Thoracic aorta (tissue), 2 donors: ENCODE measurements around the gene ZMIZ1. TPM values are rescaled to one million over a fixed set of nuclear protein-coding genes. Genes with fewer than 3 reads are reported as not detected.

Experiments used
- ATAC-seq: fragments of 150-250 bp; one replicate; pipeline ENCODE4 v1.8.0; 2017; ENCODE audit warnings: low read depth; ENCODE audit not compliant: insufficient number of reproducible peaks, low FRiP score
- DNase-seq: peaks from one replicate; pipeline ENCODE4 v3.0.0-alpha.2; 2020; ENCODE audit warnings: low spot score
- H3K27ac ChIP-seq, 2 donors: fragments of 200-600 bp; sonication (generic); 1 replicate in 1 of 2; 2 replicates in 1 of 2; pipeline ENCODE4 v1.5.1; 2016; ENCODE audit warnings: mild to moderate bottlenecking in 2 of 2, moderate library complexity in 2 of 2
- H3K27me3 ChIP-seq: fragments of 200-600 bp; sonication (generic); replicated peaks from 2 replicates; pipeline ENCODE4 v1.6.0; 2016; ENCODE audit warnings: mild to moderate bottlenecking; ENCODE audit not compliant: insufficient read depth
- H3K36me3 ChIP-seq: fragments of 200-600 bp; sonication (generic); one replicate; pipeline ENCODE4 v1.5.1; 2016
- H3K4me1 ChIP-seq, 2 donors: fragments of 200-600 bp; sonication (generic); 1 replicate in 1 of 2; 2 replicates in 1 of 2; pipeline versions ENCODE4 v1.5.1 to v1.6.0; 2016; ENCODE audit warnings: low read depth in 2 of 2, mild to moderate bottlenecking in 1 of 2; ENCODE audit not compliant: control insufficient read depth in 1 of 2
- H3K4me3 ChIP-seq: fragments of 200-600 bp; sonication (generic); 2 replicates; pipeline ENCODE4 v1.5.1; 2016; ENCODE audit warnings: mild to moderate bottlenecking
- H3K9me3 ChIP-seq: fragments of 200-600 bp; sonication (generic); 2 replicates; pipeline ENCODE4 v1.5.1; 2016
- CTCF ChIP-seq: fragments of 200-600 bp; sonication (generic); IDR thresholded peaks from one replicate; pipeline ENCODE4 v1.5.1; 2019; ENCODE audit warnings: antibody characterized with exemption
- total RNA-seq, 2 donors: library from RNA; depleted of rRNA; stranded (reverse); fragments of >200 nt; gene quantifications; one replicate each; pipeline versions ENCODE4 v1.1.0 to v1.2.3, GENCODE V29; 2016

ZMIZ1 gene
- total RNA-seq, 2 donors from 2014 or later, result 57.8 to 81.6 TPM

- Histone ChIP-seq H3K4me3 (no peak overlapping the region), H3K4me1 (no peaks in the 10 kb centered on the region), H3K9me3 (no peaks in the 10 kb centered on the region), H3K27me3 (no peaks in the 10 kb centered on the region), H3K36me3 (no peaks in the 10 kb centered on the region), H3K27ac (no peak overlapping the region)
- DNase-seq, result no peak
- ATAC-seq, result no peak
- no peak for TF ChIP-seq CTCF
These were observed 254.8 kb downstream of the ZMIZ1 start for GRCh38 chr10:79323602-79324001.

- no peaks in the 10 kb centered on the region for H3K9me3 ChIP-seq
- H3K36me3 ChIP-seq, result no peaks in the 10 kb centered on the region
- no peaks in the 10 kb centered on the region for H3K27me3 ChIP-seq
- H3K4me3 ChIP-seq, result no peak overlapping the region
- ATAC-seq (no peak), DNase-seq (no peak)
- no peak for TF ChIP-seq CTCF
- no peaks in the 10 kb centered on the region for H3K4me1 ChIP-seq
- no peak overlapping the region for H3K27ac ChIP-seq
These were observed 255.4 kb downstream of the ZMIZ1 start for GRCh38 chr10:79324032-79324695.

GRCh38 chr10:79326361-79327089, 257.8 kb downstream of the ZMIZ1 start:
- Histone ChIP-seq H3K36me3 (no peaks in the 10 kb centered on the region), H3K4me1 (no peaks in the 10 kb centered on the region), H3K27ac (no peak overlapping the region), H3K27me3 (no peaks in the 10 kb centered on the region), H3K4me3 (no peak overlapping the region), H3K9me3 (no peaks in the 10 kb centered on the region)
- TF ChIP-seq CTCF, result no peak
- no peak for ATAC-seq
- no peak for DNase-seq

GRCh38 chr10:79327090-79327457, 258.3 kb downstream of the ZMIZ1 start:
- H3K4me3 ChIP-seq, result no peak overlapping the region
- no peak for TF ChIP-seq CTCF
- ATAC-seq (no peak), DNase-seq (no peak)
- H3K36me3 ChIP-seq, result no peaks in the 10 kb centered on the region
- no peaks in the 10 kb centered on the region for H3K9me3 ChIP-seq
- H3K27me3 ChIP-seq, result no peaks in the 10 kb centered on the region
- H3K27ac ChIP-seq, result no peak overlapping the region
- H3K4me1 ChIP-seq, result no peaks in the 10 kb centered on the region

GRCh38 chr10:79328147-79328701, 259.5 kb downstream of the ZMIZ1 start:
- Histone ChIP-seq H3K27me3 (no peaks in the 10 kb centered on the region), H3K36me3 (no peaks in the 10 kb centered on the region), H3K27ac (no peak overlapping the region), H3K4me1 (no peaks in the 10 kb centered on the region), H3K9me3 (no peaks in the 10 kb centered on the region), H3K4me3 (no peak overlapping the region)
- no peak for ATAC-seq
- no peak for TF ChIP-seq CTCF
- DNase-seq, result no peak
